Measurements from ENCODE around the gene CDH10.

DNA sequence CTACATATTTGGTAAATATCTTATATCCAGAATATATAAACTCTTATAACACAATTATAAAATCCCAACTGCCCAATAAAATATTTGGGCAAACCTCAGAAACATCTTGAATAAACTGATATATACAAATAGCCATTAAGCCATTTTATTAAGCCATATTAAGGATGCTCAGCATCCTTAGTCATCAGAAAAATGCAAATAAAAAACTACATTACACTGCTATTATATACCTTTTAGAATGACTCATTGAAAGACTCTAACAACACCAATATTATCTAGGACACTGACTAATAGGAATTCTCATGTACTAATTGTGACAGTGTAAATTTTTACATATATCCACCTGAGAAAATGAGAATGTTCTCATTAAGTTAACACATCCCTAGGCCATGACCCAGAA is 77.8 kb downstream of the CDH10 start:
- TF ChIP-seq POLR2A (IDR thresholded peaks at IDR 0.05) = no peak
- no peak for TF ChIP-seq CTCF (IDR thresholded peaks at IDR 0.05)
- no peak for TF ChIP-seq POLR2AphosphoS5 (IDR thresholded peaks at IDR 0.05)
- no peak for TF ChIP-seq EP300 (IDR thresholded peaks at IDR 0.05)

All from sigmoid colon (tissue), 4 donors.